ENCODE results near the gene ZNF761. TPM values are rescaled to one million over a fixed set of nuclear protein-coding genes. Genes with fewer than 3 reads are reported as not detected.
"Not testable (repeated sequence)": the region's sequence is repeated elsewhere in the genome, so short reads cannot be mapped to it uniquely, and the experiment has no call there.

The ZNF761 gene
- total RNA-seq, 1 donor from 2014 or later = 4.4 TPM

GRCh38 chr19:53423680-53424079 lies 8.1 kb upstream of the ZNF761 start:
- not testable (repeated sequence) for DNase-seq (ENCODE audit: low read depth); H3K4me3 ChIP-seq (ENCODE audit: low read depth, low read length)
- TF ChIP-seq CTCF (conservative IDR thresholded peaks at IDR 0.05; ENCODE audit: low read depth, low read length) = peak; percentile 14

GRCh38 chr19:53424968-53425597 lies 6.7 kb upstream of the ZNF761 start:
- TF ChIP-seq CTCF (conservative IDR thresholded peaks at IDR 0.05; ENCODE audit: low read depth, low read length) = peak; percentile 70
- H3K4me3 ChIP-seq (ENCODE audit: low read depth, low read length) = no peak overlapping the region
- DNase-seq (ENCODE audit: low read depth) = no peak

- no peak for DNase-seq (ENCODE audit: low read depth)
- peak overlapping the region; percentile 91 for H3K4me3 ChIP-seq (ENCODE audit: low read depth, low read length)
- no peak for TF ChIP-seq CTCF (conservative IDR thresholded peaks at IDR 0.05; ENCODE audit: low read depth, low read length)
Observed at GRCh38 chr19:53432088-53432661, 391 bp downstream of the ZNF761 start.

- H3K4me3 ChIP-seq (ENCODE audit: low read depth, low read length); DNase-seq (ENCODE audit: low read depth): not testable (repeated sequence)
Observed at GRCh38 chr19:53443809-53444208, 12.0 kb downstream of the ZNF761 start.

GRCh38 chr19:53447196-53447595 lies 15.4 kb downstream of the ZNF761 start:
- not testable (repeated sequence) for DNase-seq (ENCODE audit: low read depth); H3K4me3 ChIP-seq (ENCODE audit: low read depth, low read length)

GRCh38 chr19:53455828-53456227 lies 24.0 kb downstream of the ZNF761 start:
- no peak for TF ChIP-seq CTCF (conservative IDR thresholded peaks at IDR 0.05; ENCODE audit: low read depth, low read length)
- no peak for DNase-seq (ENCODE audit: low read depth)
- H3K4me3 ChIP-seq (ENCODE audit: low read depth, low read length) = no peak overlapping the region

- DNase-seq (ENCODE audit: low read depth); H3K4me3 ChIP-seq (ENCODE audit: low read depth, low read length): not testable (repeated sequence)
Observed at GRCh38 chr19:53460131-53460721, 28.4 kb downstream of the ZNF761 start.

GRCh38 chr19:53461866-53462265 lies 30.1 kb downstream of the ZNF761 start:
- no peak for DNase-seq (ENCODE audit: low read depth)
- TF ChIP-seq CTCF (conservative IDR thresholded peaks at IDR 0.05; ENCODE audit: low read depth, low read length) = no peak
- H3K4me3 ChIP-seq (ENCODE audit: low read depth, low read length) = no peak overlapping the region
